Cortex of kidney (tissue), 1 donor: ENCODE measurements around the gene CBR3.

Experiments used
- DNase-seq: peaks from one replicate; lab custom pipeline; 2025; lab: John Stamatoyannopoulos, UW

The CBR3 gene

GRCh38 chr21:36156339-36156814, 21.5 kb downstream of the CBR3 start:
- DNase-seq = peak; percentile 98

GRCh38 chr21:36156815-36157670, 22.2 kb downstream of the CBR3 start, which contains the start of gene DOP1B:
Gene DOP1B, plus strand, starts transcription at chr21:36156824. Its CDS starts 7,910 bp downstream, at chr21:36164734.
- no peak for DNase-seq

GRCh38 chr21:36159356-36159921, 24.6 kb downstream of the CBR3 start:
- DNase-seq = no peak

- DNase-seq = no peak
Observed at GRCh38 chr21:36160850-36161178, 25.9 kb downstream of the CBR3 start.

DNA sequence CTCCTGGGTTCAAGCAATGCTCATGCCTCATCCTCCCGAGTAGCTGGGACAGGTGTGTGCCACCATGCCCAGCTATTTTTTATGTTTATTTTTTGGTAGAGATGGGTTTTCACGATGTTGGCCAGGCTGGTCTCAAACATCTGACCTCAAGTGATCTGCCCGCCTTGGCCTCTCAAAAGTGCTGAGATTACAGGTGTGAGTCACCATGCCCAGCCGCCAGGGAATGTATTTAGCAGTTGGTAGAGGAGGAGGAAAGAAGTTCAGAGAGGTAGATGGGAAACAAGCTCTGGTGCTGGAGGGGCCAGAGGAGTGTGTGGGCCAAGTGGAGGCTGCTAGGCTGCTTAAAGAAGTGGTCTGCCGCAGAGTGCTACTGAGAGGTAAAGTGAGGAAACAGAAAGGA, 27.8 kb downstream of the CBR3 start:
- DNase-seq = no peak

DNA sequence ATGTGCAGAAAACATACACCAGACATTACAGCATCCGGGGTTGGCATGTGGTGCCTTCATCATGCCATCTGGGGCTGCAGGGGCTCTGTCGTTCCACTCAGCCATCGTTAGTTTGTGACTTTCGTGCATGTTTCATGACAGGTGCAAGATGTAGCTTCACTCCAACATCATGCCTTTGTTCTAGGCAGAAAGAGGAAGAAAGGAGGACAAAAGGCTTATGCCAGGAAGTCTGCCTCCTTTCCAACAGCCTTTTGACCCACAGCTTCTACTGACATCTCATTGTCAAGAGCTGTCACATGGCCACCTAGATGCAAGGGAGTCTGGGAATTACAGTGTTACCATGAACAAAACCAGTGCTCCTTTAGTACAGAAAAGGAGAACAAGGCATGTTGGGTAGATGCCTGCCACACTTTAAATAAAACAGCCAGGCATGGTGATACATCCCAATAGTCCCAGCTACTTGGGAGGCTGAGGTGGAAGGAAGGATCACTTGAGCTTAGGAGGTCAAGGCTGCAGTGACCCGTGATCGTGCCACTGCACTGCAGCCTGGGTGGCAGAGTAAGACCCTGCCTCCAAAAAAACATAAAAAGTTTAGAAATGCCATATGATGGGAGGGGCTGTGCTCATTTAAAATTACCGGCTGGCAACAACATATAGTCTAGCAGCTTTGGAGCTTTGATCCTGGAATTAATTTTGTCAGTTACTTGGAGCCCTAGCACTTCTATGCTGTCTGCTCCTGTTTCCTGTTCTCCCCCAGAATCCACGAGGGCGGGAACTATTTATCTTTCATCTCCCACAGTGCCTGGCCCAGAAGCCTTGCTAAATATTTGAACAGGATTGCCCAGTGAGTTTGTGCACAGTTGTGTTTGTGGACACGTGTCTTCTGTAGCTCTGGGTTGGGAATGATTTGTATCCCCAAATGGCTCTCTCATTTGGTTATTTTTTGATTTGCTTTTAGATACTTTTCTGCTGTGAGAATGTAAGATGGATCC, 29.2 kb downstream of the CBR3 start:
- no peak for DNase-seq

- DNase-seq = no peak
Observed at GRCh38 chr21:36165356-36165755, 30.5 kb downstream of the CBR3 start.

GRCh38 chr21:36166705-36167104, 31.8 kb downstream of the CBR3 start:
- DNase-seq = no peak

- no peak for DNase-seq
Observed at GRCh38 chr21:36167541-36167940, 32.7 kb downstream of the CBR3 start.

DNA sequence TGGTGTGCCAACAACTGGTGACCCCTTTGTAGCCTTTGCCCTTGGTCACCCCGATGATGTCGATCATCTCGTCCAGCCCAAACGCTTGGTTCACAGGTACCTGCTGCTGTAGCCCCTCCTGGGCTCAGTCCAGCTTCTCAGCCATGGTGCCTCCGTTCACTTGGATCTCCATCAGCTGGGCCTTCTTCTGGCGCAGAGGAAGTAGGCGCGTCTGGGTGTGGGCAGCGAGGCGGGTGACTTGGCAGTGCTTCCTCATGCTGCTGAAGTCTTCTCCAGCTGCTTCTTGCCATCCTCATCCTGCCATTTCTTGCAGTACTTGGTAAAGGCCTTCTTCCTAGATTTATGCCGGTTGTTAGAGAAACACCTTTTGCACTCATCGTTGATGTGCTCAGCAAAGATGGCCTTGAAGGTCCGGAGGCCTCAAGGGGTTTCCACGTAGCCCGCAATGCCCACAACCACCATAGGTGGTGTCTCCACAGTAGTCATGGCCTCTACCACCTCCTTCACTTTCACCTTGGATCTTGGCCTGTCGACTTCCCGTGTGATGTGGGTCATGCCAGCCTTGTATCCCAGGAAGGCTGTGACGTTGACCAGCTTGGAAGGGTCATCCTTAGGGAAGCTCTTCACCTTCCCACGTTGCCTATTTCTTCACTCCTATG, 34.7 kb downstream of the CBR3 start:
- DNase-seq = no peak

DNA sequence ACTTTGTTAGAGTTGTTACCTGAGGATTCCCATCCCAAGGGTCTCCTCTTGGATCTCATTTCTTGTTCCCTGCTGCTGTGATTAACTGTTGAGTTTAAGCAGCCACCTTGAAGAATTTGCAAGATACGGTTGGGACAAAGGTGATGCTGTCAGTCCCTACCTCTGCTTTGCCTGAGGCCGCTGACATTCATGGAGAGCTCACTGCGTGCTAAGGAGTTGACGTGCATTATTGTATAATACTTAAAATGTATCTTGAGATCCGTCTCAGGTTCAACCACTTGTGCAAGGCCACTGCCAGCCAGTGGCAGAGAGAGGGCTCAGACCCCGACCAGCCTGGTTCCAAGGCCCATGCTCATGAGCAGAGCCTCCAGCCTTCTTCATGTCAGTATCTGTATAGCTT, 35.9 kb downstream of the CBR3 start:
- no peak for DNase-seq

GRCh38 chr21:36171336-36171735, 36.5 kb downstream of the CBR3 start:
- DNase-seq = no peak

- DNase-seq = no peak
Observed at GRCh38 chr21:36171741-36172331, 37.0 kb downstream of the CBR3 start.

DNA sequence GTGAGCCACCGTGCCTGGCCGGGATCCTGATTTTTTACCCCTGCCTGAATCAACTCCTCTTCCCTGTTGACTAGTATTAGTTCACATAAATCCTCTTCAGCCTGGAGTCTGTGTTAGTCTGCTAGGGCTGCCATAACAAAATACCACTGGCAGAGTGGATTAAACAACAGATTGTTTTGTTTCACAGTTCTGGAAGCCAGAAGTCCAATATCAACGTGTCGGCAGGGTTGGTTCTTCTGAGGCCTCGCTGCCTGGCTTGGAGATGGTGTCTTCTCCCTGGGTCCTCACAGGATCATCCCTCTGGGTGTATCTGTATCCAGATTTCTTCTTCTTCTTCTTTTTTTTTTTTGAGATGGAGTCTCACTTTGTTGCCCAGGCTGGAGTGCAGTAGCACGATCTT, 39.9 kb downstream of the CBR3 start:
- no peak for DNase-seq

GRCh38 chr21:36175771-36176565, 41.1 kb downstream of the CBR3 start:
- DNase-seq = no peak

DNA sequence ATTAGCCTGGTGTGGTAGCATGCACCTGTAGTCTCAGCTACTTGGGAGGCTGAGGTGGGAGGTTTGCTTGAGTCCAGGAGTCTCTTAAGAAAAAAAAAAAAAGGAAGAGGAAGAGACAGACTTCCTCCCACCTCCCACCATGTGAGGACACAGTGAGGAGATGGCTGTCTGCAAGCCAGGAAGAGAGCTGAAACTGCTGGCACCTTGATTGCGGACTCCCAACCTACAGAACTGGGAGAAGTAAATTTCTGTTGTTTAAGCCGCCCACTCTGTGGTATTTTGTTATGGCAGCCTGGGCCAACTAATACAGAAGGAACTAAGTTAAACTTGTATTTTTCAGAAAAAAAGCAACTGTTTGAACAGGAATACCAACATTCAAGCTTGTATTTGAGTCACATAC, 43.5 kb downstream of the CBR3 start:
- no peak for DNase-seq

GRCh38 chr21:36179145-36179544, 44.3 kb downstream of the CBR3 start:
- DNase-seq = no peak

DNA sequence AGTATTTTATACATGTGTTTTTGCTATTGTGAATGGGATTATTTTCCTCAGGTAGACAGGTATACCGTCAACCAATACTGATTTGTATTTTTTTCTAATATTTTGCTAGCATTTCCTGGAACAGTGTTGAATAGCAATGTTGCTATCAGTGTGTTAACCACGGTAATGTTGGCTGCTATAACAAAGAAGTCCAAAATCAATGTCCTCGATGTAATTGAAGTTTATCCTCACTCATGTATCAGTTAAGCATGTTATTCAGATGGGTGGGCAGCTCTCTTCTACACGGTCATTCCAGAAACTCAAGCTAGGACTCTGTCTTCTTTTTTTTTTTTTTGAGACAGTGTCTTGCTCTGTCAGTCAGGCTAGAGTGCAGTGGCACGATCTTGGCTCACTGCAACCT, 46.1 kb downstream of the CBR3 start:
- DNase-seq = no peak

- no peak for DNase-seq
Observed at GRCh38 chr21:36183144-36183795, 48.4 kb downstream of the CBR3 start.

DNA sequence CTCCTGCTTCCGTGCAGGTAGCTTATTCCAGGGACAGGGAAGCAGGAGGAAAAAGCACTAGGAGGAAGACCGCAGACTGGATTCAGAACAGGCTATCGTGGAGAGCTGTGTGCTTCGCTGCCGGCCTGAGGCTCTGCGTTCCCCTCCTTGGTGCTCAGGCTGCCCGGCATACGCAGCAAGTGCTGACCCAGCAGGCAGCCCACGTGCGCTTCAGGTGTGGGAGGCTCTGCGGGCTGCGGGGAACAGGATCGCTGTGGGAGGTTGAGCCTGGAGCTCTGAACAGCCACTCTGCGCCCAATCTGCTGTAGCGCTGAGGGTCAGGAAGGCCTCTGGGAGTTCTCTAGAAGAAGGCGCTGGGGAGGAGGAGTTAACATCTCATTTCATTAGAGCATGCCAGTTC, 49.7 kb downstream of the CBR3 start:
- DNase-seq = no peak
